ENCODE data around the gene DIS3L2.
"Not testable (repeated sequence)": the region's sequence is repeated elsewhere in the genome, so short reads cannot be mapped to it uniquely, and the experiment has no call there.

DIS3L2 gene

GRCh38 chr2:232061265-232061664 is 99.8 kb downstream of the DIS3L2 start:
- no peak for DNase-seq

- DNase-seq = no peak
Measured at GRCh38 chr2:232073026-232073425, 111.5 kb downstream of the DIS3L2 start.

DNA sequence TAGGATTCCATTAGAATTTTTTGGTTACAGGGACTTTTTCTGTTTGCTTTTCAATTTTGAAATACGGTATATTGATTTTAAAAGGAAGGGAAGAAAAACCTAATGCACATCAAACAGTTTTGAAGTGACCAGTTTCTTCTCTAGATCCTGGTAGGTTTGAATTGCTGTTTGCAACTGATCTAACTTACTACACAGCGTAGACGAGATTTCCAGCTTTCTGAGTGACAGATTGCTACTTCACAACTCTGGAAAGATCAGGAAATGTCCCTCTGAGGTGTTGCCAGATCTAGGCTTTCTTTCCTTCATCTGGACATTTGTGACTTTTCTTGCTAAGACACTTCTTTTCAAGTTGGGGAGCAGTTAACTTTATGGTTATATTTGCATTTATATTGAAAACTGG is 112.2 kb downstream of the DIS3L2 start:
- DNase-seq = no peak

DNA sequence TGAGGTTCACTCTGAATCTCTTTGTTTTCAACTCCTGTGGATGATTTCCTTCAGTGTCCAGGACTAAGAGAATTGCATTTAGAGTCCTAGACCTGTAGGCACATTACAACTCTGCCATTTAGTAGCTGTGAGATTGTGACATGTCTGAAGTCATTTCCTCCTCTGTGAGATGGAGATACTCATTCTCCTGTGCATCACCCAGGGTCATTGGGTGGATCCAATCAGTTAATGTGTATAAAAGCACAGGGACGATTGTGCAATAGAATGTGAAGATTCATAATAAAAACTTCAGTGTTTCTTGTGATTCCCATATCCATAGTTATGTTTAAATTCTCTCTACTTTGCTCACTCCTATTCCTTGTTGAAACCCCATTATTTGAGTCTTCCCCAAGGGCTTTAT is 113.6 kb downstream of the DIS3L2 start:
- no peak for DNase-seq

DNA sequence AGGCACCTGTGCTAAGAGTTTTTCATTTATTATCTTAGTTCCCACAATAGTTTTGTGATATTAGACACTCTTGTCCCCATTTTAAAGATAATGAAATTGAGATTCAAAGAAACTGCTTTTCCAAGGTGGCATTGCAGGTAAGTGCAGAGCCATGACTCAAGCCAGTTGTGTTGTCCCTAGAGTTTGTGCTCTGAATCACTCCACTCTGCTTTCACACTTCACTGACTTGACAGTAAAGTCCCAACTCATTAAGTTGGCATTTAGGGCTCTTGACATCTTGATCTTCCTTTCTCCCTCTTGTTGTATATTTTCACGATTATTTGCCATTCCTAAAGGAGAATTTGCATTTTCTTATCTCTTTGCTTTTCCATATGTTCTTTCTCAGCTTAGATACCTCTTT is 114.3 kb downstream of the DIS3L2 start:
- no peak for DNase-seq

DNA sequence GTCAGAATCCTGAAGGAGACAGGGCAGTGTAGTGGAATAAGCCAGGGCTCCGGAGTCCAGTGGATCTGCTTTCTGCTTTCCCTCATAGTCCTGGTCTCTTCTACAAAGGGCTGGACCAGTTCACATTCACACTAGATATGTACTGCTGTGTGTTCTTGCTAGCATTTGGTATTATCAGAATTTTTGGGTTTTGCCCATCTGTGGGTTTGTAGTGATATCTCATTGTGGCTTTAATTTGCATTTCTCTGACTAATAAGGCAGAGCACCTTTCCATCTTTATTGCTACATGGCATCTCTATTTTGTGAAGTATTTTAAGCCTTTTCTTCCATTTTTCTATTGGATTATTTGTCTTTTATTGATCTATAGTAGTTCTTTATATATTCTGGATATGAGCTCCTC is 114.8 kb downstream of the DIS3L2 start:
- no peak for DNase-seq

- DNase-seq = no peak
Measured at GRCh38 chr2:232076736-232077135, 115.2 kb downstream of the DIS3L2 start.

DNA sequence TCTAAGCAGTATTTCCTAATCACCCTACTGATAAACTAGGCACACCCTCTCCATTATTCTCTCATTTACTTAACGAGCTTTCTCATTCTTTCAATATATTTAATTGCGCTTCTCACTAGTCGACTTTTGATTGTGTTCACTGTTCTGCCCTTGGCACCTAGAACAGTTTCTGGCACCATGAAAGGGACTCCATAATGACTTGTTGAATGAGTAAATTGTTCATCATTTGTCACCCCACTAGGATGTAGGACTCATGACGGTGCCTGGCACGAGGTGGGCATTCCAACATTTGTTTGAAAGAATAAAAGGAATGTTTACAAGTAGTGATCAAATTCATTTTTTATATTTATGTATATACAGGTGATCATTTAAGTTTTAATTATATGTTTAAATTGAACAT is 123.7 kb downstream of the DIS3L2 start:
- DNase-seq = no peak

GRCh38 chr2:232085826-232086425 is 124.4 kb downstream of the DIS3L2 start:
- DNase-seq = no peak

GRCh38 chr2:232088771-232089170 is 127.3 kb downstream of the DIS3L2 start:
- no peak for DNase-seq

- no peak for DNase-seq
Measured at GRCh38 chr2:232094201-232094600, 132.7 kb downstream of the DIS3L2 start.

GRCh38 chr2:232094883-232095282 is 133.4 kb downstream of the DIS3L2 start:
- no peak for DNase-seq

GRCh38 chr2:232097260-232097659 is 135.7 kb downstream of the DIS3L2 start:
- DNase-seq = no peak

DNA sequence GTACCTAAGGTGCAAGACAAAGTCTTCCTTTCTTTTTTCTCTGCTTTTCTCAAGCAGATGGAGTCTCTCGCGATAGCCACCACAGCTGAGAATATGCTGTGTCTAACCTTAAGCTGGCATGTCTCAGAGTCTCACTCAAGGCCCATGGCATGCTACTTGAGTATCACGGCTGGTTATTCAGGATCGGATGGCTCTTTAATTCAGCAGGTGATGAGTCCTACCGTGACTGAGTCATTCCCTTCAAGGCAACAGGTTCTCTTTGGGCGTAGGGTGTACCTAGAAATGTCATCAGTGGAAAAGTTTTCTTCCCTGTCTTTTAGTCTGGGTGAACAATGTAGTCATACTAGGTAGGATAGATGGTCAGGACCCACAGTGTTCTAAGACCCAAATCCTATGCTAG is 136.2 kb downstream of the DIS3L2 start:
- DNase-seq = no peak

DNA sequence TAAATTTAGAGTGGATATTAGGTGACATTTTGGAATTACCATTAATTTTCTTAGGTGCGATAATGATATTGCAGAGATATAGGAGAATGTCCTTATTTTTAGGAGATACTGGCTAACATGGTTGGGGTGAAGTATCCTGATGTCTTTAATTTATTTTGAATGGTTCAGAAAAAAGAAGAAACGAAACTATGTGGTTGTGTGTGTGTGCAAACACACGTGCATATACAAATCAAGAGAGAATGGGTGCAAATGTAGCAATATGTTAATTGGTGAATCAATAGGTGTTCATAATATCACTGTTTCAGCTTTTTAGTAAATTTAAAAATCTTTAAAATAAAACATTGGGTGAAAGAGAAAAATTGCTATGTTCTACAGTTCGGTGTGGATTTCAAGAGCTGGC is 140.9 kb downstream of the DIS3L2 start:
- DNase-seq = no peak

GRCh38 chr2:232103140-232103737 is 141.7 kb downstream of the DIS3L2 start:
- DNase-seq = no peak

GRCh38 chr2:232104076-232104646 is 142.6 kb downstream of the DIS3L2 start:
- DNase-seq = no peak

DNA sequence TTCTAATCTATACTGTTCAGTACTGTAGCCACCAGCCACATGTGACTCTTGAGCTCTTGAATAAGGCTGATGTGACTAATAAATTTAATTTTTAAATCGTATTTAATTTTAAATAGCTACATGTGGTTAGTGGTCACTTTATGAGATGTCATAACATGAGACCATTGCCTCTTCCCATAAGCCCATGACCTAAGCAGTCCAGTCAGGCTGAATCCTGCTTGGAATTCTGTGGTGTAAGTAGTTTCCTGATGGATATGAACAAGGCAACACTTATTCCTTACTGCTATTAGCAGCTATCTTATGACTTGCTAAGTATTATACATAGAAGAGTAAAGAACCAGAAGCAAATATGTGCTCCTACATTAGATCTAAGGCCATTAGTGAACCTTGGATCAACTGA is 150.0 kb downstream of the DIS3L2 start:
- no peak for DNase-seq

DNA sequence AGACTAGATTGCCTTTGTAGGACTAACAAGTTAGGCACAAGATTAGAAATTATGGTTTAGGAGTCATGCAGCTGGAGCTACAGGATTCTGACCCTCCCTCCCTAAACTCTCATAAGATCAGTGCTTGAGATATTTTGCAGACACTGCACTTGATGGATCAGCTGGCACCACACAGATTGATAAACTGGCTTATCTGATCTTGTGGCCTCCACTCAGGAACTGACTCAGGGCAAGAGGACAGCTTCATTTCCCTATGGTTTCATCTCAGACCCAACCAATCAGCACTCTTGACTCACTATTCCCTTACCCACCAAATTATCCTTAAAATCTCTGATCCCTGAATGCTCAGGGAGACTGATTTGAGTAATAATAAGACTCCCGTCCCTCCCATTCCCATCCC is 152.3 kb downstream of the DIS3L2 start:
- DNase-seq = no peak

GRCh38 chr2:232115728-232116361 is 154.3 kb downstream of the DIS3L2 start:
- not testable (repeated sequence) for DNase-seq

DNA sequence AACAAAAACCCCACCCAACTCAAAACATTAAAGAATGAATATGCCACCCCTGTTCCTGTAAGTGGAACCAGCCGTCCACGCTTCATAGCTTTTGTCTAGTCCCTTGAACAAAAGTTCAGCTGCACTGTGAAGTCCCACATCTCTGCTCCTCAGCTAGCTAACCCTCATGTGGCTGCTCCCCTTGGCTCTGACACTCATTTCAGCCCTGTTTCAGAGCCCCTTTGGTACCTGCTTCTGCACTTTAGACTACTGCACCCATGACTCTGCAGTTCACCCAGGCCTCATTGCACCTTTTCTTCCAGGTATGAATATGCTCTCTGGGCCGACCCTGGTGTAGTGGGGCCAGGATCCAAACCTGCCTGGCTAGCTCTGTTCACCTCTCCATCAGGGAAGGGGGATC is 155.3 kb downstream of the DIS3L2 start:
- no peak for DNase-seq

GRCh38 chr2:232117413-232117812 is 155.9 kb downstream of the DIS3L2 start:
- DNase-seq = no peak

DNA sequence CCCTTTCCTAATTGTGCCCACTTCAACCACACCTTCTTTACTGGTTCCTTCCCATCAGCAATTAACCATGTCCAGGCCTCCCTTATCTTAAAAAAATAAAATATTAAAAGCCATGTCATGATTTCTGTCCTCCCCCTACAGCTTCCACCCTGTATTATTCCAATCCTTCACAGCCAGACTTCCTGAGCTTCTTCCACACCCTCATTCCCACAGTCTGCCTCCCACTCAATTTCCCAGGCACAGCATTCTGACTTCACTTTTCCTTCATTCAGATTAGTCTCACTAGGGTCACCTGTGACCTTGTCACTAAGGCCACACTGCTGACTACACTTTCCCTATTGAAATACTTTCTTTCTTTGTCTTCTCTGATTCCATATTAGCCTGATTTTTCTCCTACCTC is 159.4 kb downstream of the DIS3L2 start:
- no peak for DNase-seq

GRCh38 chr2:232124309-232124708 is 162.8 kb downstream of the DIS3L2 start:
- no peak for DNase-seq
